ENCODE measurements around the gene C1QL4. TPM values are rescaled to one million over a fixed set of nuclear protein-coding genes. Genes with fewer than 3 reads are reported as not detected.
A peak's percentile ranks its signal among the peaks of the same experiment; 100 is the strongest.

C1QL4 gene
- total and polyA plus RNA-seq, 5 donors from 2014 or later: not detected

DNA sequence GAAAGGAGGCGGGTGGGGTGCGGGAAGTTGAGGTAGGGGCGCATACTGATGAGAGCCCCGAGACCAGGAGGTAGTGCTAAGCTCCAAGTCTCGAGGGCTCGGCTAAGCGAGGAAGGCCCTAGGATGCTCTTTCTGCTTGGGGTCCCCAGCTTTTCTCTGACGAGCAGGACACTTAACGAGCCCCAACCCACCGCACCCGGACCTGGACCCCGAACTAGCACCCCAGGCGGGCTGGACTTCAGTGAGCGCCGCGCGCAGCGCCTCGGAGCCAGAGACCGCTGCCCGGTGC, 4.7 kb upstream of the C1QL4 start:
- Histone ChIP-seq H3K4me3 (ENCODE audit: low read depth, low read length) (no peak overlapping the region), H3K27ac (ENCODE audit: insufficient read depth, low read length, poor library complexity, severe bottlenecking) (no peak overlapping the region), H3K36me3 (ENCODE audit: control insufficient read depth, insufficient read depth, low read length) (no peaks in the 10 kb centered on the region), H3K4me1 (ENCODE audit: control insufficient read depth, insufficient read depth, low read length, poor library complexity, severe bottlenecking) (peaks cover 52% of the 10 kb centered on the region), H3K9me3 (ENCODE audit: control insufficient read depth in 2 of 2, low read length in 2 of 2) (no peaks in the 10 kb centered on the region), H3K27me3 (ENCODE audit: control insufficient read depth, insufficient read depth, low read length) (peaks cover 32% of the 10 kb centered on the region)
- H3K4me1 Mint-ChIP-seq: peaks cover 9 to 59% (median 20%) of the 10 kb centered on the region in 4 donors
- DNase-seq: no peak
- H3K27me3 Mint-ChIP-seq: peaks cover 83% of the 10 kb centered on the region
- ATAC-seq (ENCODE audit: low read depth in 2 of 2): no peak
- H3K9me3 Mint-ChIP-seq: peaks cover 0 to 1% (median 0%) of the 10 kb centered on the region in 7 donors
- peak overlapping the region in 1 of 3 donors; percentile 63 for H3K27ac Mint-ChIP-seq
- no peaks in the 10 kb centered on the region for H3K36me3 Mint-ChIP-seq
- H3K4me3 Mint-ChIP-seq: peak overlapping the region in 2 of 4 donors; percentile 49 to 70

GRCh38 chr12:49340971-49341776, 4.2 kb upstream of the C1QL4 start:
- H3K27ac Mint-ChIP-seq: no peak overlapping the region
- H3K27me3 Mint-ChIP-seq: peaks cover 80% of the 10 kb centered on the region
- H3K9me3 ChIP-seq (ENCODE audit: control insufficient read depth in 2 of 2, low read length in 2 of 2): no peaks in the 10 kb centered on the region
- no peak overlapping the region for H3K4me3 ChIP-seq (ENCODE audit: low read depth, low read length)
- H3K9me3 Mint-ChIP-seq: peaks cover 0 to 1% (median 0%) of the 10 kb centered on the region in 7 donors
- peak overlapping the region in 2 of 4 donors; percentile 49 to 83 for H3K4me3 Mint-ChIP-seq
- DNase-seq (no peak), ATAC-seq (ENCODE audit: low read depth in 2 of 2) (no peak)
- H3K27ac ChIP-seq (ENCODE audit: insufficient read depth, low read length, poor library complexity, severe bottlenecking): no peak overlapping the region
- no peaks in the 10 kb centered on the region for H3K36me3 Mint-ChIP-seq
- peaks cover 32% of the 10 kb centered on the region for H3K27me3 ChIP-seq (ENCODE audit: control insufficient read depth, insufficient read depth, low read length)
- H3K4me1 ChIP-seq (ENCODE audit: control insufficient read depth, insufficient read depth, low read length, poor library complexity, severe bottlenecking): peaks cover 52% of the 10 kb centered on the region
- H3K36me3 ChIP-seq (ENCODE audit: control insufficient read depth, insufficient read depth, low read length): no peaks in the 10 kb centered on the region
- H3K4me1 Mint-ChIP-seq: peaks cover 9 to 54% (median 17%) of the 10 kb centered on the region in 4 donors

DNA sequence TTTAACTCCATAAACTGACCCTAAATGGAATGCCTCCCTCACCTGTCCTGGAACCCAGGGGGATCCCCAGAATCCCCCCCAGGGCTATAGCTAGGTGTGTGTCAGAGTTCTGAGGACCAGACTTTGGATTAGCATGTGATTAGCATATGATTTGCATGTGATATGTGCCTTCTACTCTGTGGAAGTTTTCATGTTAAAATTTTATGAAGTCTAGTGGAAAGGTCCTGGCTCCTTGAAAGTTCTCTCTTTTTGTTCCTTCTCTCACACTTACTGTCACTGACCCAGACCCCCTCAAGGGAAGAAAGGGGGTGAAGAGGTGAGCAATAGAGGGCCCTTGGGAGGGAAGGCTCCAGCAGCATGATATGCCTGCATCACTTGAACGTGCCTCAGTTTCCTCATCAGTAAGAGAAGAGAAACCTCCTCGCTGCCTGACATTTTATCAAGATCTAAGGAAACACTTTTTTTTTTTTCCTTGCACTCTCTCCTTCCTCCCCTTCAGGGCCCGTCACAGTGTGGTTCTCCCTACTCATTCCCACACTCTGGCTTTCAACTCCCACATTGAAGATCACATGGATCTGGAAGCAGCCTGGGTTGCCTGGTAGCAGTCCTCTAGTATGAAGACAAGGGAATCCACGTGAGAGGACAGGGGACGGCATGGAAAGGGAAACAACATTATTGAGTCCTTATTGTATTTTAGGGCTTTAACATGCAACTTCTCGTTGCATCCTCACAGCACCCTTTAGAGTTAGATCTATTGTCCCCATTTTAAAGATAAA, 3.3 kb upstream of the C1QL4 start:
- Mint-ChIP-seq H3K36me3 (no peaks in the 10 kb centered on the region), H3K4me3 (peak overlapping the region in 2 of 4 donors; percentile 49 to 83), H3K9me3 (peaks cover 0 to 1% (median 0%) of the 10 kb centered on the region in 7 donors), H3K4me1 (peaks cover 9 to 50% (median 17%) of the 10 kb centered on the region in 4 donors), H3K27me3 (peaks cover 79% of the 10 kb centered on the region), H3K27ac (no peak overlapping the region)
- H3K36me3 ChIP-seq (ENCODE audit: control insufficient read depth, insufficient read depth, low read length): no peaks in the 10 kb centered on the region
- ATAC-seq (ENCODE audit: low read depth in 2 of 2) (no peak), DNase-seq (no peak)
- peaks cover 44% of the 10 kb centered on the region for H3K4me1 ChIP-seq (ENCODE audit: control insufficient read depth, insufficient read depth, low read length, poor library complexity, severe bottlenecking)
- no peaks in the 10 kb centered on the region for H3K9me3 ChIP-seq (ENCODE audit: control insufficient read depth in 2 of 2, low read length in 2 of 2)
- peaks cover 35% of the 10 kb centered on the region for H3K27me3 ChIP-seq (ENCODE audit: control insufficient read depth, insufficient read depth, low read length)
- no peak overlapping the region for H3K27ac ChIP-seq (ENCODE audit: insufficient read depth, low read length, poor library complexity, severe bottlenecking)
- no peak overlapping the region for H3K4me3 ChIP-seq (ENCODE audit: low read depth, low read length)

- H3K36me3 Mint-ChIP-seq: peaks cover 3% of the 10 kb centered on the region
- Histone ChIP-seq H3K27ac (ENCODE audit: insufficient read depth, low read length, poor library complexity, severe bottlenecking) (no peak overlapping the region), H3K4me3 (ENCODE audit: low read depth, low read length) (no peak overlapping the region), H3K27me3 (ENCODE audit: control insufficient read depth, insufficient read depth, low read length) (peaks cover 41% of the 10 kb centered on the region), H3K9me3 (ENCODE audit: control insufficient read depth in 2 of 2, low read length in 2 of 2) (no peaks in the 10 kb centered on the region), H3K4me1 (ENCODE audit: control insufficient read depth, insufficient read depth, low read length, poor library complexity, severe bottlenecking) (peaks cover 39% of the 10 kb centered on the region), H3K36me3 (ENCODE audit: control insufficient read depth, insufficient read depth, low read length) (no peaks in the 10 kb centered on the region)
- peaks cover 86% of the 10 kb centered on the region for H3K27me3 Mint-ChIP-seq
- H3K9me3 Mint-ChIP-seq: peaks cover 0 to 3% (median 0%) of the 10 kb centered on the region in 7 donors
- DNase-seq: no peak
- no peak for ATAC-seq (ENCODE audit: low read depth in 2 of 2)
- H3K4me1 Mint-ChIP-seq: peaks cover 9 to 50% (median 20%) of the 10 kb centered on the region in 4 donors
- H3K4me3 Mint-ChIP-seq: no peak overlapping the region
- no peak overlapping the region for H3K27ac Mint-ChIP-seq
Observed at GRCh38 chr12:49339464-49339861, 2.5 kb upstream of the C1QL4 start.

GRCh38 chr12:49338830-49339463, 2.0 kb upstream of the C1QL4 start:
- peaks cover 5 to 49% (median 20%) of the 10 kb centered on the region in 4 donors for H3K4me1 Mint-ChIP-seq
- peaks cover 0 to 3% (median 0%) of the 10 kb centered on the region in 7 donors for H3K9me3 Mint-ChIP-seq
- Histone ChIP-seq H3K4me1 (ENCODE audit: control insufficient read depth, insufficient read depth, low read length, poor library complexity, severe bottlenecking) (peaks cover 36% of the 10 kb centered on the region), H3K4me3 (ENCODE audit: low read depth, low read length) (no peak overlapping the region), H3K27ac (ENCODE audit: insufficient read depth, low read length, poor library complexity, severe bottlenecking) (no peak overlapping the region), H3K9me3 (ENCODE audit: control insufficient read depth in 2 of 2, low read length in 2 of 2) (no peaks in the 10 kb centered on the region), H3K36me3 (ENCODE audit: control insufficient read depth, insufficient read depth, low read length) (no peaks in the 10 kb centered on the region), H3K27me3 (ENCODE audit: control insufficient read depth, insufficient read depth, low read length) (peaks cover 37% of the 10 kb centered on the region)
- H3K27me3 Mint-ChIP-seq: peaks cover 86% of the 10 kb centered on the region
- H3K4me3 Mint-ChIP-seq: peak overlapping the region in 2 of 4 donors; percentile 1 to 5
- H3K27ac Mint-ChIP-seq: peak overlapping the region in 1 of 3 donors; percentile 5
- ATAC-seq (ENCODE audit: low read depth in 2 of 2) (no peak), DNase-seq (no peak)
- H3K36me3 Mint-ChIP-seq: peaks cover 5% of the 10 kb centered on the region

GRCh38 chr12:49335955-49336644, 888 bp downstream of the C1QL4 start:
- peaks cover 5 to 42% (median 17%) of the 10 kb centered on the region in 4 donors for H3K4me1 Mint-ChIP-seq
- peaks cover 82% of the 10 kb centered on the region for H3K27me3 Mint-ChIP-seq
- no peak for ATAC-seq (ENCODE audit: low read depth in 2 of 2)
- DNase-seq: no peak
- no peak overlapping the region for H3K4me3 ChIP-seq (ENCODE audit: low read depth, low read length)
- peaks cover 25% of the 10 kb centered on the region for H3K27me3 ChIP-seq (ENCODE audit: control insufficient read depth, insufficient read depth, low read length)
- H3K27ac Mint-ChIP-seq: no peak overlapping the region
- peak overlapping the region in 1 of 4 donors; percentile 78 for H3K4me3 Mint-ChIP-seq
- H3K36me3 Mint-ChIP-seq: peaks cover 5% of the 10 kb centered on the region
- H3K9me3 ChIP-seq (ENCODE audit: control insufficient read depth in 2 of 2, low read length in 2 of 2): no peaks in the 10 kb centered on the region
- H3K27ac ChIP-seq (ENCODE audit: insufficient read depth, low read length, poor library complexity, severe bottlenecking): no peak overlapping the region
- H3K9me3 Mint-ChIP-seq: peaks cover 0 to 3% (median 0%) of the 10 kb centered on the region in 7 donors
- peaks cover 23% of the 10 kb centered on the region for H3K4me1 ChIP-seq (ENCODE audit: control insufficient read depth, insufficient read depth, low read length, poor library complexity, severe bottlenecking)
- no peaks in the 10 kb centered on the region for H3K36me3 ChIP-seq (ENCODE audit: control insufficient read depth, insufficient read depth, low read length)
